H1 (cell line): ENCODE results near the gene DSCAM. TPM values are rescaled to one million over a fixed set of nuclear protein-coding genes. Genes with fewer than 3 reads are reported as not detected.

Experiments used
- CTCF ChIA-PET: fragments of 300-600 bp; sonication (Branson Sonifier 250); formaldehyde crosslinking; loops from one replicate; lab custom pipeline; 2021; ENCODE audit not compliant: partially characterized antibody; lab: Charles Lee
- POLR2A ChIA-PET: fragments of 300-600 bp; sonication (Branson Sonifier 250); formaldehyde crosslinking; loops from one replicate; lab custom pipeline; 2021; ENCODE audit warnings: inconsistent platforms; ENCODE audit not compliant: partially characterized antibody; lab: Charles Lee
- DNase-seq, 2 experiments: peaks; one replicate each; pipeline versions ENCODE4 v3.0.0 to v3.0.0-alpha.2; 2010 to 2022; ENCODE audit warnings: low spot score in 2 of 2, low read depth in 1 of 2, mixed read lengths in 1 of 2
- FAIRE-seq: peaks from 2 replicates; lab custom pipeline; 2011; peaks lifted over from hg19 to GRCh38; lab: Jason Lieb, UNC
- H2AFZ ChIP-seq: 2 replicates; pipeline ENCODE4 v1.8.1; 2012; ENCODE audit warnings: low read length, inconsistent platforms
- H2AK5ac ChIP-seq: 2 replicates; pipeline ENCODE4 v1.6.1; 2013; ENCODE audit warnings: low read depth, low read length
- H2BK120ac ChIP-seq: replicated peaks from 2 replicates; pipeline ENCODE3; 2013; ENCODE audit warnings: low read depth, low read length, inconsistent platforms
- H2BK12ac ChIP-seq: 2 replicates; pipeline ENCODE4 v1.6.1; 2013; ENCODE audit warnings: low read depth, low read length
- H2BK15ac ChIP-seq: 2 replicates; pipeline ENCODE4 v1.6.1; 2013; ENCODE audit warnings: low read length
- H2BK20ac ChIP-seq: 2 replicates; pipeline ENCODE4 v1.6.1; 2013; ENCODE audit warnings: low read length
- H2BK5ac ChIP-seq: 2 replicates; pipeline ENCODE4 v1.6.1; 2013; ENCODE audit warnings: low read depth, low read length
- H3K14ac ChIP-seq: 2 replicates; pipeline ENCODE4 v1.6.1; 2013; ENCODE audit warnings: inconsistent platforms; ENCODE audit not compliant: insufficient read length
- H3K18ac ChIP-seq: 2 replicates; pipeline ENCODE4 v1.6.1; 2013; ENCODE audit warnings: low read length; ENCODE audit errors: extremely low read depth
- H3K23ac ChIP-seq: 2 replicates; pipeline ENCODE4 v1.6.1; 2013; ENCODE audit warnings: inconsistent platforms; ENCODE audit not compliant: insufficient read length
- H3K23me2 ChIP-seq: 2 replicates; pipeline ENCODE4 v1.6.1; 2013; ENCODE audit warnings: low read depth, low read length
- H3K27ac ChIP-seq: 2 replicates; pipeline ENCODE4 v1.6.1; 2011; ENCODE audit warnings: low read depth, low read length, inconsistent platforms
- H3K27me3 ChIP-seq, 4 experiments: replicated peaks in 1 of 4; 1 replicate in 1 of 4; 2 replicates in 3 of 4; pipeline versions ENCODE4 v1.6.1 to v1.8.1; 2011 to 2013; ENCODE audit warnings: low read length in 3 of 4, mild to moderate bottlenecking in 3 of 4, inconsistent platforms in 2 of 4, mixed read lengths in 2 of 4, moderate library complexity in 1 of 4; ENCODE audit not compliant: control insufficient read depth in 3 of 4, insufficient read depth in 3 of 4; ENCODE audit errors: extremely low read depth in 1 of 4
- H3K36me3 ChIP-seq, 4 experiments: 2 replicates each; pipeline versions ENCODE4 v1.6.1 to v1.8.1; 2011 to 2013; ENCODE audit warnings: mild to moderate bottlenecking in 4 of 4, low read length in 3 of 4, moderate library complexity in 2 of 4, control low read depth in 1 of 4, inconsistent platforms in 1 of 4; ENCODE audit not compliant: insufficient read depth in 4 of 4, control insufficient read depth in 2 of 4
- H3K4ac ChIP-seq: replicated peaks from 2 replicates; pipeline ENCODE3; 2013; ENCODE audit warnings: low read length, low read depth, mixed read lengths, inconsistent platforms; ENCODE audit not compliant: insufficient read length
- H3K4me1 ChIP-seq, 4 experiments: replicated peaks in 1 of 4; 1 replicate in 1 of 4; 2 replicates in 3 of 4; pipeline versions ENCODE4 v1.6.1 to v1.8.1; 2011 to 2013; ENCODE audit warnings: low read length in 3 of 4, inconsistent platforms in 2 of 4, mixed read lengths in 1 of 4; ENCODE audit not compliant: insufficient read depth in 4 of 4, control insufficient read depth in 3 of 4
- H3K4me2 ChIP-seq, 2 experiments: 2 replicates each; pipeline versions ENCODE4 v1.6.1 to v1.8.1; 2011 to 2013; ENCODE audit warnings: low read depth in 2 of 2, low read length in 2 of 2, control low read depth in 1 of 2, inconsistent platforms in 1 of 2, mild to moderate bottlenecking in 1 of 2; ENCODE audit not compliant: insufficient read depth in 1 of 2
- H3K4me3 ChIP-seq, 4 experiments: fragments of 200-600, 300-600 bp in 1 of 4; sonication (generic), shearing (Covaris generic), sonication (Bioruptor Twin) in 1 of 4; 2 replicates each; pipeline versions ENCODE4 v1.5.1 to v1.8.1; 2011 to 2016; ENCODE audit warnings: low read length in 4 of 4, low read depth in 3 of 4, control low read depth in 2 of 4, inconsistent platforms in 2 of 4, mild to moderate bottlenecking in 2 of 4, mixed read lengths in 1 of 4, moderate library complexity in 1 of 4; ENCODE audit not compliant: insufficient read depth in 2 of 4; ENCODE audit errors: extremely low read depth in 1 of 4
- H3K56ac ChIP-seq: replicated peaks from 2 replicates; pipeline ENCODE3; 2013; ENCODE audit warnings: low read depth, mild to moderate bottlenecking, mixed read lengths, low read length, inconsistent platforms; ENCODE audit not compliant: insufficient read length
- H3K79me1 ChIP-seq: 2 replicates; pipeline ENCODE4 v1.6.1; 2013; ENCODE audit warnings: low read depth, low read length, control low read depth
- H3K79me2 ChIP-seq, 2 experiments: 2 replicates each; pipeline versions ENCODE4 v1.6.1 to v1.8.1; 2012 to 2013; ENCODE audit warnings: low read length in 2 of 2, mild to moderate bottlenecking in 2 of 2, inconsistent platforms in 1 of 2; ENCODE audit not compliant: insufficient read depth in 2 of 2, control insufficient read depth in 1 of 2
- H3K9ac ChIP-seq, 4 experiments: replicated peaks in 1 of 4; 1 replicate in 1 of 4; 2 replicates in 3 of 4; pipeline versions ENCODE4 v1.6.1 to v1.8.1; 2011 to 2013; ENCODE audit warnings: low read depth in 3 of 4, low read length in 3 of 4, control low read depth in 2 of 4, mild to moderate bottlenecking in 2 of 4, moderate library complexity in 2 of 4, inconsistent platforms in 1 of 4; ENCODE audit errors: extremely low read depth in 1 of 4
- H3K9me3 ChIP-seq, 2 experiments: 2 replicates each; pipeline versions ENCODE4 v1.6.1 to v1.8.1; 2012 to 2013; ENCODE audit warnings: mild to moderate bottlenecking in 2 of 2, moderate library complexity in 2 of 2, control low read depth in 1 of 2, inconsistent platforms in 1 of 2, low read depth in 1 of 2, low read length in 1 of 2, mixed read lengths in 1 of 2; ENCODE audit not compliant: insufficient read depth in 2 of 2
- H4K20me1 ChIP-seq, 2 experiments: replicated peaks in 1 of 2; 2 replicates each; pipeline versions ENCODE3 to v1.8.1; 2011 to 2013; ENCODE audit warnings: inconsistent platforms in 2 of 2, low read length in 2 of 2, mild to moderate bottlenecking in 1 of 2; ENCODE audit not compliant: insufficient read depth in 2 of 2, control insufficient read depth in 1 of 2
- H4K5ac ChIP-seq: 2 replicates; pipeline ENCODE4 v1.6.1; 2013; ENCODE audit warnings: low read length, low read depth, mixed read lengths, inconsistent platforms; ENCODE audit not compliant: insufficient read length
- H4K8ac ChIP-seq: 2 replicates; pipeline ENCODE4 v1.8.0; 2013; ENCODE audit warnings: mild to moderate bottlenecking, moderate library complexity, low read length, inconsistent platforms; ENCODE audit not compliant: insufficient read depth; ENCODE audit errors: extremely low read depth
- H4K91ac ChIP-seq: replicated peaks from 2 replicates; pipeline ENCODE3; 2013; ENCODE audit warnings: low read length, mixed read lengths, inconsistent platforms; ENCODE audit not compliant: insufficient read length
- CBX5 ChIP-seq: fragments of 300-800, 300-1000 bp; sonication (generic); IDR thresholded peaks from 2 replicates; pipeline ENCODE4 v1.7.1; 2016; ENCODE audit warnings: antibody characterized with exemption, low read length, low read depth
- CBX8 ChIP-seq: fragments of 300-800, 300-1000 bp; sonication (generic); IDR thresholded peaks from 2 replicates; pipeline ENCODE4 v1.7.1; 2016; ENCODE audit warnings: low read depth, low read length, borderline replicate concordance
- CEBPB ChIP-seq: IDR thresholded peaks from 2 replicates; pipeline ENCODE4 v1.6.1; 2012; ENCODE audit warnings: low read depth, low read length
- CHD1 ChIP-seq: IDR thresholded peaks from 2 replicates; pipeline ENCODE4 v1.6.1; 2012; ENCODE audit warnings: low read depth, low read length, improper control_type of control experiment
- CREB1 ChIP-seq: IDR thresholded peaks from 2 replicates; pipeline ENCODE4 v1.6.1; 2012; ENCODE audit warnings: inconsistent platforms
- GABPA ChIP-seq: IDR thresholded peaks from 2 replicates; pipeline ENCODE4 v1.6.1; 2011; ENCODE audit warnings: mild to moderate bottlenecking, low read length, moderate library complexity, borderline replicate concordance; ENCODE audit not compliant: insufficient read depth
- JUN ChIP-seq: IDR thresholded peaks from 2 replicates; pipeline ENCODE4 v1.6.1; 2011; ENCODE audit warnings: low read depth, mild to moderate bottlenecking, improper control_type of control experiment, low read length
- SIRT6 ChIP-seq: IDR thresholded peaks from one replicate; pipeline ENCODE4 v1.7.1; 2012; ENCODE audit warnings: low read length, inconsistent platforms
- SP1 ChIP-seq: IDR thresholded peaks from 2 replicates; pipeline ENCODE4 v1.6.1; 2011; ENCODE audit warnings: low read depth, low read length
- SUZ12 ChIP-seq: fragments of 200-600 bp; sonication (generic); IDR thresholded peaks from 2 replicates; pipeline ENCODE4 v1.6.1; 2012; ENCODE audit warnings: mild to moderate bottlenecking, inconsistent platforms, low read length, moderate library complexity, mixed read lengths
- TAF1 ChIP-seq: IDR thresholded peaks from 2 replicates; pipeline ENCODE4 v1.6.1; 2011; ENCODE audit warnings: mild to moderate bottlenecking, low read depth, low read length
- WGBS, 2 experiments: shearing (Covaris generic) in 1 of 2; methylation state at CpG; one replicate each; pipeline versions ENCODE4 v1.1.6 to v1.1.7; 2013 to 2015; ENCODE audit warnings: low lambda C conversion rate in 2 of 2, mixed read lengths in 2 of 2, inconsistent platforms in 1 of 2, low coverage in 1 of 2, missing lambda C conversion rate in 1 of 2; ENCODE audit not compliant: insufficient replicate concordance in 2 of 2, insufficient coverage in 1 of 2, insufficient read length in 1 of 2; ENCODE audit errors: extremely low coverage in 1 of 2, missing lambda C conversion rate in 1 of 2; 5-methylcytosine and 5-hydroxymethylcytosine counted together
- polyA plus RNA-seq, 7 experiments: library from polyadenylated mRNA; depleted of rRNA in 3 of 7; stranded (reverse) in 5 of 7; unstranded in 2 of 7; fragments of >200 nt in 5 of 7; fragments of 200-250 nt in 2 of 7; gene quantifications; 1 replicate in 5 of 7; 2 replicates in 1 of 7; 4 replicates in 1 of 7; pipeline versions ENCODE4 v1.2.1 to v1.2.3, GENCODE V29; 2011 to 2013; ENCODE audit warnings: missing spikeins in 2 of 7, mixed read lengths in 2 of 7
- total RNA-seq: library from RNA; stranded (reverse); fragmentation: NEBNext Ultra II Directional; extraction: Animal tissue kit (Norgen Biotek cat#: 25700); gene quantifications from 2 replicates; pipeline ENCODE4 v1.2.1, GENCODE V29; 2021
- TF ChIP-seq, protein P1 (sequence below): IDR thresholded peaks from 2 replicates; pipeline ENCODE4 v1.6.1; 2012; ENCODE audit warnings: inconsistent platforms
- TF ChIP-seq, protein P2 (sequence below), 3 experiments: IDR thresholded peaks; 1 replicate in 2 of 3; 2 replicates in 1 of 3; pipeline versions ENCODE4 v1.5.1 to v1.6.1; 2011; ENCODE audit warnings: low read length in 3 of 3, mild to moderate bottlenecking in 3 of 3, inconsistent platforms in 2 of 3, low read depth in 1 of 3, moderate library complexity in 1 of 3; ENCODE audit not compliant: insufficient read depth in 1 of 3; ENCODE audit errors: control extremely low read depth in 1 of 3

The DSCAM gene
- total and polyA plus RNA-seq, 2 of the 8 experiments (the other 6 are each of a cell fraction or from before 2014, with no cell fraction given) = 0.02 to 0.15 TPM

DNA sequence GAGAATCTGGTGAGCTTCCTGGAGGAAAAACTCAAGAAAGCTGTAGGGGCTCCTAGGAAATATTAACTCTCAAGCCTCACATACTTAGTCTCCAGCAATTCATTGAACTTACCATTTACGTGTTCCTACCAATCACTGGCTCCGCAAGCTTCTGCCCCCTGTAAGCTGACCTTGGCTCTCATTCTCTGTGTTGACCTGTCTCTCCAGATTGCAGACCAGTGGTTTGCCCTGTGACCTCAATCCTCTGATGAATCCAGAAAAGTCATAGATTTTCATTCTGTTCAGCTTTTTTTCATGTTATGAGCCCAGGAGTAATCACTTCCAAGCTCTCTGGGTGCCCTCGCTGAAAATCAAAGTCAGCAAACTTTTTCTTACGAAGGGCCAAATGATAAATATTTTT, 241.9 kb downstream of the DSCAM start:
- H3K18ac ChIP-seq = no peak overlapping the region
- ChIA-PET POLR2A (no interaction called here), CTCF (interaction anchor here (1.2 kb wide), 1 partner anchor 11 kb away, joined by 3 read pairs; no protein-coding TSS in a partner anchor)
- no peak overlapping the region for H4K5ac ChIP-seq
- H3K9ac ChIP-seq = no peak overlapping the region
- H3K56ac ChIP-seq = no peak overlapping the region
- H3K36me3 ChIP-seq = no peaks in the 10 kb centered on the region
- DNase-seq (no peak), FAIRE-seq (no peak)
- H2BK15ac ChIP-seq = no peak overlapping the region
- H2AK5ac ChIP-seq = no peak overlapping the region
- H2BK12ac ChIP-seq = no peak overlapping the region
- no peaks in the 10 kb centered on the region for H3K23me2 ChIP-seq
- no peak overlapping the region for H3K4ac ChIP-seq
- H2BK5ac ChIP-seq = no peak overlapping the region
- no peaks in the 10 kb centered on the region for H3K27me3 ChIP-seq
- no peak overlapping the region for H4K91ac ChIP-seq
- H2AFZ ChIP-seq = no peak overlapping the region
- H3K79me2 ChIP-seq = no peaks in the 10 kb centered on the region
- H3K4me2 ChIP-seq = no peak overlapping the region
- no peak overlapping the region for H3K4me3 ChIP-seq
- WGBS, 2 experiments = 98% methylated on average over 4 of the region's 4 CpGs; no CpG with 5 or more reads in 1 of the 2 experiments
- no peaks in the 10 kb centered on the region for H3K79me1 ChIP-seq
- H4K20me1 ChIP-seq = no peaks in the 10 kb centered on the region
- H3K14ac ChIP-seq = no peak overlapping the region
- no peak overlapping the region for H2BK20ac ChIP-seq
- H3K4me1 ChIP-seq = no peaks in the 10 kb centered on the region
- no peak overlapping the region for H2BK120ac ChIP-seq
- H3K27ac ChIP-seq = no peak overlapping the region
- H3K23ac ChIP-seq = no peak overlapping the region
- H4K8ac ChIP-seq = no peak overlapping the region
- H3K9me3 ChIP-seq = peaks cover 0 to 5% of the 10 kb centered on the region in 2 experiments; a peak in 2 of 4 replicates
- TF ChIP-seq CEBPB = no peak
- TF ChIP-seq, protein P1, sequence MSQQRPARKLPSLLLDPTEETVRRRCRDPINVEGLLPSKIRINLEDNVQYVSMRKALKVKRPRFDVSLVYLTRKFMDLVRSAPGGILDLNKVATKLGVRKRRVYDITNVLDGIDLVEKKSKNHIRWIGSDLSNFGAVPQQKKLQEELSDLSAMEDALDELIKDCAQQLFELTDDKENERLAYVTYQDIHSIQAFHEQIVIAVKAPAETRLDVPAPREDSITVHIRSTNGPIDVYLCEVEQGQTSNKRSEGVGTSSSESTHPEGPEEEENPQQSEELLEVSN = no peak
- no peak for TF ChIP-seq CREB1
- no peak for TF ChIP-seq JUN
- TF ChIP-seq GABPA = no peak
- no peak for TF ChIP-seq SIRT6
- TF ChIP-seq TAF1 = no peak
- no peak for TF ChIP-seq CBX8
- TF ChIP-seq CHD1 = no peak
- TF ChIP-seq SUZ12 = no peak
- no peak for TF ChIP-seq SP1
- TF ChIP-seq CBX5 = no peak
- TF ChIP-seq, protein P2, sequence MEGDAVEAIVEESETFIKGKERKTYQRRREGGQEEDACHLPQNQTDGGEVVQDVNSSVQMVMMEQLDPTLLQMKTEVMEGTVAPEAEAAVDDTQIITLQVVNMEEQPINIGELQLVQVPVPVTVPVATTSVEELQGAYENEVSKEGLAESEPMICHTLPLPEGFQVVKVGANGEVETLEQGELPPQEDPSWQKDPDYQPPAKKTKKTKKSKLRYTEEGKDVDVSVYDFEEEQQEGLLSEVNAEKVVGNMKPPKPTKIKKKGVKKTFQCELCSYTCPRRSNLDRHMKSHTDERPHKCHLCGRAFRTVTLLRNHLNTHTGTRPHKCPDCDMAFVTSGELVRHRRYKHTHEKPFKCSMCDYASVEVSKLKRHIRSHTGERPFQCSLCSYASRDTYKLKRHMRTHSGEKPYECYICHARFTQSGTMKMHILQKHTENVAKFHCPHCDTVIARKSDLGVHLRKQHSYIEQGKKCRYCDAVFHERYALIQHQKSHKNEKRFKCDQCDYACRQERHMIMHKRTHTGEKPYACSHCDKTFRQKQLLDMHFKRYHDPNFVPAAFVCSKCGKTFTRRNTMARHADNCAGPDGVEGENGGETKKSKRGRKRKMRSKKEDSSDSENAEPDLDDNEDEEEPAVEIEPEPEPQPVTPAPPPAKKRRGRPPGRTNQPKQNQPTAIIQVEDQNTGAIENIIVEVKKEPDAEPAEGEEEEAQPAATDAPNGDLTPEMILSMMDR (IDR thresholded peaks at IDR 0.05; ENCODE audit: control extremely low read depth in 1 of 3, insufficient read depth in 1 of 3, low read depth in 1 of 3, low read length in 3 of 3) = no peak
